Choroid plexus epithelial cell (primary cell): ENCODE measurements around the gene CMYA5.

Experiments
- DNase-seq: peaks from one replicate; pipeline ENCODE4 v3.0.0-alpha.2; 2010; ENCODE audit warnings: low read depth
- H3K4me3 ChIP-seq: 2 replicates; pipeline ENCODE4 v1.5.1; 2011; ENCODE audit warnings: low read depth, mild to moderate bottlenecking, control low read depth, low read length, moderate library complexity
- CTCF ChIP-seq: conservative IDR thresholded peaks from 2 replicates; pipeline ENCODE4 v1.5.1; 2011; ENCODE audit warnings: low read depth, mild to moderate bottlenecking, control low read depth, inconsistent platforms, low read length, moderate library complexity

CMYA5 gene

GRCh38 chr5:79692596-79692995, 3.0 kb downstream of the CMYA5 start:
- H3K4me3 ChIP-seq, result no peak overlapping the region
- TF ChIP-seq CTCF, result no peak
- no peak for DNase-seq

- DNase-seq, result no peak
- no peak for TF ChIP-seq CTCF
- H3K4me3 ChIP-seq, result no peak overlapping the region
These were observed 4.5 kb downstream of the CMYA5 start for GRCh38 chr5:79694183-79694582.

GRCh38 chr5:79694652-79695051, 5.0 kb downstream of the CMYA5 start:
- no peak for TF ChIP-seq CTCF
- no peak overlapping the region for H3K4me3 ChIP-seq
- peak; percentile 61 for DNase-seq

GRCh38 chr5:79695526-79695925, 5.9 kb downstream of the CMYA5 start:
- TF ChIP-seq CTCF, result no peak
- no peak overlapping the region for H3K4me3 ChIP-seq
- no peak for DNase-seq

- TF ChIP-seq CTCF, result no peak
- DNase-seq, result peak; percentile 54
- H3K4me3 ChIP-seq, result no peak overlapping the region
These were observed 7.9 kb downstream of the CMYA5 start for GRCh38 chr5:79697222-79698170.

- no peak for TF ChIP-seq CTCF
- H3K4me3 ChIP-seq, result no peak overlapping the region
- no peak for DNase-seq
These were observed 10.2 kb downstream of the CMYA5 start for GRCh38 chr5:79699763-79700400.
